ENCODE measurements around the gene CD109.
"Not testable (repeated sequence)": the region's sequence is repeated elsewhere in the genome, so short reads cannot be mapped to it uniquely, and the experiment has no call there.

CD109 gene

DNA sequence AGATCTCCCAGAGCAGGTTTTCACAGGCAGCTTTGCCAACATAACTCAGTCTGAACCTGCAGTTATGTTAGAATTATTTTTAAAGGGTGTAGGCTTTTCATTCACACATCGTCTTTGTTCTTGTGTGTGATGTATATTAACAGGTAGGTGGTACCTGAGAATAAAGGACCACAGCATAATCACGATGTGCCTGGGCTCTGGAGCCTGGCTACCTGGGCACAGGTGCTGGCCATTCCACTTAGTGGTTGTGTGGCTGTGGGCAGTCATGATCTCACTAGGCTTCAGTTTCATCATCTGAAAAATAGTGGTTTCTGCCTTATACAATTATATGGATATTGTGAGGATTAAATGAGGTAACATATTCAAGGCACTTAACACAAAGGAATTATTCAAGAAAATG lies 6.4 kb downstream of the CD109 start:
- DNase-seq (ENCODE audit: low spot score): no peak
- Mint-ChIP-seq H3K27me3 (ENCODE audit: low read depth) (no peaks in the 10 kb centered on the region), H3K36me3 (ENCODE audit: low read depth) (peaks cover 46% of the 10 kb centered on the region), H3K4me1 (ENCODE audit: low read depth) (peaks cover 32% of the 10 kb centered on the region), H3K9me3 (no peaks in the 10 kb centered on the region), H3K4me3 (no peak overlapping the region), H3K27ac (no peak overlapping the region)

DNA sequence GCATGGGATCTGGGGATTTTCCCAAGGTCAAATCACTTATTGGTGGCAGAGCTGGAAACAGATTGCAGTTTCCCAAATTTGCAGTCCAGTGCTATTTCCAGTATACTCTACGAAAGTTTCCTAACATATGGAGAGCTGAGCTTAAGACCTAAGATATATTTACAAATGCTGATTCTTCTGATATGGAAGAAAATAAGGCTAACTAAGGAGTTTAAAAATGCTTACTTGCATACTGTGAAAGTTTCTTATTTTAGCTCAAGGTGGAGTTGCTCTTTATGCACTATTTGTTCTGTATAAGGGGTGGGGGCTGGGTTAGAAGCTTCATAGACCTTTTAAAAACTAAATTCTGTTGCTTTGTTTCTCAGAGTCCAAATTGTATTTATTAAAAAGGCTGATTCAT lies 7.5 kb downstream of the CD109 start:
- no peaks in the 10 kb centered on the region for H3K9me3 Mint-ChIP-seq
- H3K36me3 Mint-ChIP-seq (ENCODE audit: low read depth): peaks cover 42% of the 10 kb centered on the region
- H3K27ac Mint-ChIP-seq: no peak overlapping the region
- DNase-seq (ENCODE audit: low spot score): no peak
- H3K4me1 Mint-ChIP-seq (ENCODE audit: low read depth): peaks cover 25% of the 10 kb centered on the region
- H3K4me3 Mint-ChIP-seq: no peak overlapping the region
- H3K27me3 Mint-ChIP-seq (ENCODE audit: low read depth): no peaks in the 10 kb centered on the region

DNA sequence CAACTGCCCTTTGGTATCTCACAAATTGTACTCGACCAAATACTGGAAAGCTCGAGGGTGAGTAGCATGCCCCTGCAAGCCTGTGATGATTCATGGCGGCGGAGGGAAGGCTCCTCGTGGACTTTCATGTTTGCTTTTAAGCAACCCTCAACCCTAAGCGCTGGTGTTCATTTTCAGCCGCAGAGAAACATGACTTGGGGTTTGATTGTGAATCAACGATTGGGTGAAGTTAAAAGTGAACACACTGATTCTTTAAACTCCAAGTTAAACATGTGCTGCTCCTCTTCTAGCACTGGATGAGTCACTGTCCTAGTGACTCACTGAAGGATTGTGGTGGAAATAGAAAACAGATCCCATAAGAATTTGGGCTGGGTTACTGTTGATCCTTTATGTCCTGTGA lies 8.3 kb downstream of the CD109 start:
- no peaks in the 10 kb centered on the region for H3K27me3 Mint-ChIP-seq (ENCODE audit: low read depth)
- peak overlapping the region; percentile 8 for H3K4me3 Mint-ChIP-seq

DNA sequence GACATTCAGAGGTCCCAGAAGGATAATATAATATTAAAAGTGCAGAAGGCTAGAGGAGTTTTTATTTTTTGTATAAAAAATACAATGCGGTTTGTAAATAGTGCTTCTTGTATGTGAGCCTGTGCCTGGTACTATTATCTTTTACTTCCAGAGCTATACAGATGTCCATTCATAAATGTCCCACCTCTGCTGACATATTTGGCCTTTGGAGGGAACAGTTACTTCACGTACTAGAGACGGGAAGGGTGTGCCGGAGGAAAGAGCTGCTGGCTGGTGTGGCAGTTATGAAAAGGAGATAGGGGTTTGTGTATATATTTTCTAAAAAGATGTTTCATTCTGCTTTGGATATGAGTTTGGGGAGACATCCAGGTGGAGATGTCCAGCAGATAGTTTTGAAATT lies 8.8 kb downstream of the CD109 start:
- Mint-ChIP-seq H3K27ac (no peak overlapping the region), H3K9me3 (no peaks in the 10 kb centered on the region), H3K4me1 (ENCODE audit: low read depth) (peaks cover 16% of the 10 kb centered on the region), H3K4me3 (no peak overlapping the region), H3K27me3 (ENCODE audit: low read depth) (no peaks in the 10 kb centered on the region), H3K36me3 (ENCODE audit: low read depth) (peaks cover 38% of the 10 kb centered on the region)
- DNase-seq (ENCODE audit: low spot score): no peak

More for the DNA sequence above, 8.3 kb downstream of the CD109 start:
- H3K27ac Mint-ChIP-seq: no peak overlapping the region
- DNase-seq (ENCODE audit: low spot score): peak; percentile 77
- peaks cover 21% of the 10 kb centered on the region for H3K4me1 Mint-ChIP-seq (ENCODE audit: low read depth)
- peaks cover 40% of the 10 kb centered on the region for H3K36me3 Mint-ChIP-seq (ENCODE audit: low read depth)
- H3K9me3 Mint-ChIP-seq: no peaks in the 10 kb centered on the region

DNA sequence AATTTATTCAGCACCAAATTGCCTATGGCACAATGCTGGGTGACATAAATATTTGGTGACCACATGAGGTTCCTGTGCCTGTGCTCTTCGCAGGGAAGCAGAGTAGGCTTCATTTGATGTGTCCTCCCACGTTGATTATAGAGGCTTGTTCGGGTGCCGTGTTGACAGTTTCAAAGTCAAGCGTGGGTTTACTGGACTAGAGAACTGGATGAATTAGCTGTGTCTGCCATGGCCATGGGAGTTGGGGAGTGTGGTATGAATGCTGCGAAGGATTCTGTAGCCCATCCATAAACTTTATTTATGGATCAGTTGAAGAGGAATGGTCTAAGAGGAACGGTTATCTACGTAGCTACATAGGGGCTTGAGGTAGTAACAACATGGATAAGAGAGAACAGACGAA lies 11.0 kb downstream of the CD109 start:
- H3K4me1 Mint-ChIP-seq (ENCODE audit: low read depth): peaks cover 6% of the 10 kb centered on the region
- no peaks in the 10 kb centered on the region for H3K9me3 Mint-ChIP-seq
- no peak overlapping the region for H3K4me3 Mint-ChIP-seq
- no peak for DNase-seq (ENCODE audit: low spot score)
- H3K27ac Mint-ChIP-seq: no peak overlapping the region
- H3K27me3 Mint-ChIP-seq (ENCODE audit: low read depth): no peaks in the 10 kb centered on the region
- peaks cover 35% of the 10 kb centered on the region for H3K36me3 Mint-ChIP-seq (ENCODE audit: low read depth)

DNA sequence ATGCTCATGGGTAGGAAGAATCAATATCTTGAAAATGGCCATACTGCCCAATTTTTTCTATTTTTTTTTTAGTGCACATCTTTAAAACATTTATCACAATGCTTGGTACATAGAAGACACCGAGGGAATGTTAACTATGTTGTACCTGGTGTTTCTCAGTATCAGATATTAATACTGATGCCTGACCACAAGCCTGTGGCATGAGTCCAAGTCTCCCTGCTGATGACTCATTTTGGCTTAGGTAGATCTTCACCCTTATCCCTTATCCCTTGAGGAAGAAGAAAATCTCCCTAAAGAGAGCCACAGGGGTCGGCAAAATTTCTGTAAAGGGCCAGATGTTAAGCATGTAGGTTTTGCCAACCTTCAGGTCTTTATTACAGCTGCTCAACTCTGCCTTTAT lies 14.5 kb downstream of the CD109 start:
- Mint-ChIP-seq H3K4me3 (no peak overlapping the region), H3K27me3 (ENCODE audit: low read depth) (no peaks in the 10 kb centered on the region), H3K4me1 (ENCODE audit: low read depth) (peaks cover 19% of the 10 kb centered on the region), H3K27ac (no peak overlapping the region), H3K36me3 (ENCODE audit: low read depth) (peaks cover 28% of the 10 kb centered on the region), H3K9me3 (no peaks in the 10 kb centered on the region)
- DNase-seq (ENCODE audit: low spot score): no peak

DNA sequence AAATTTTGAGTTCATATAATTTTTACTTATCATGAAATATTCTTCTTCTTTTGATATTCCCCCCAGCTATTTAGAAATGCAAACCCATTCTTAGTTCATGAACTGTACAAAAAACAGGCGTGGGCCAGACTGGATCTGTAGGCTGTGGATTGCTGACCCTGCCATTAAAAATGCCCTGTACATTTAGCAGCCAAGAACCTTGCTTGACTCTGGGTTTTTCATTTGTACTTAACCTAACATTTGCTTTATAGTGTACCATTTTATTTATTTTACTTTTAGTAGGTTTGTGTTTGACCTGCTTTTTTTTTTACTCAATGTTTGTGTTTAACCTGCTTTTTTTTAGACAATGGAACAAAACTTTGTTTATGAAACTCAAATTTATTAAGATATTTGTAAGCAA lies 14.9 kb downstream of the CD109 start:
- Mint-ChIP-seq H3K27me3 (ENCODE audit: low read depth) (no peaks in the 10 kb centered on the region), H3K9me3 (no peaks in the 10 kb centered on the region), H3K4me3 (no peak overlapping the region), H3K36me3 (ENCODE audit: low read depth) (peaks cover 30% of the 10 kb centered on the region), H3K27ac (no peak overlapping the region), H3K4me1 (ENCODE audit: low read depth) (peaks cover 19% of the 10 kb centered on the region)
- DNase-seq (ENCODE audit: low spot score): no peak

DNA sequence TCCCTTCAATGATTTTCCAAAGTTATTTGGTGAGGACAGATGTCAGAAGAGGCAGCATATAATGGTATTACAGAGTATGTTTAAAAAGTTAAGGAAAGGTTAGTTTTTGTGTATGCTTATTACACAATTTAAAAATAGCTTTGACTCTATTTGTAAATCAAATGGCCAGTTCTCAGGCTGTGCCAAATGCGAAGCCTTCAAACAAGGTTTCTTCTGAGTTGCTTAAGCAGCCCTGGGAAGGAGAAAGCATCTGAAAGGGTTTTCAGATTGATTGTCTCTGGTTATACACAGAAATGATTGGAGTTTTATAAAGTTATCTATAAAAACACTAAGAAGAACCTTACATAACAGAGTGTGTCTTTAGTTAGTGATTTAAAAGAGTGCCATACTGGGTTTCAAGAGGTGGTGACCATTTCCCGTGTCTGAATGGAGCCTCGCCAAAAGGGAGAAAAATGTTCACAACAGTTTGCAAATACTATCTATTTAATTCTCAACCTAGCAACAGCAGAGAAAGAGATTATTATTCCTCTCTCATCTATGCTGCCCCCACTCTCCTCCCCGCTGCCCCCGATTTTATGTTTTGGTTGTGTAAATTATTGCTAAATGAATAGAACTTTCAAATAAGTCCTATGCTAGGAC lies 16.7 kb downstream of the CD109 start:
- H3K4me1 Mint-ChIP-seq (ENCODE audit: low read depth): peaks cover 26% of the 10 kb centered on the region
- no peak overlapping the region for H3K27ac Mint-ChIP-seq
- no peaks in the 10 kb centered on the region for H3K9me3 Mint-ChIP-seq
- DNase-seq (ENCODE audit: low spot score): no peak
- H3K27me3 Mint-ChIP-seq (ENCODE audit: low read depth): no peaks in the 10 kb centered on the region
- H3K4me3 Mint-ChIP-seq: no peak overlapping the region
- H3K36me3 Mint-ChIP-seq (ENCODE audit: low read depth): peaks cover 39% of the 10 kb centered on the region

DNA sequence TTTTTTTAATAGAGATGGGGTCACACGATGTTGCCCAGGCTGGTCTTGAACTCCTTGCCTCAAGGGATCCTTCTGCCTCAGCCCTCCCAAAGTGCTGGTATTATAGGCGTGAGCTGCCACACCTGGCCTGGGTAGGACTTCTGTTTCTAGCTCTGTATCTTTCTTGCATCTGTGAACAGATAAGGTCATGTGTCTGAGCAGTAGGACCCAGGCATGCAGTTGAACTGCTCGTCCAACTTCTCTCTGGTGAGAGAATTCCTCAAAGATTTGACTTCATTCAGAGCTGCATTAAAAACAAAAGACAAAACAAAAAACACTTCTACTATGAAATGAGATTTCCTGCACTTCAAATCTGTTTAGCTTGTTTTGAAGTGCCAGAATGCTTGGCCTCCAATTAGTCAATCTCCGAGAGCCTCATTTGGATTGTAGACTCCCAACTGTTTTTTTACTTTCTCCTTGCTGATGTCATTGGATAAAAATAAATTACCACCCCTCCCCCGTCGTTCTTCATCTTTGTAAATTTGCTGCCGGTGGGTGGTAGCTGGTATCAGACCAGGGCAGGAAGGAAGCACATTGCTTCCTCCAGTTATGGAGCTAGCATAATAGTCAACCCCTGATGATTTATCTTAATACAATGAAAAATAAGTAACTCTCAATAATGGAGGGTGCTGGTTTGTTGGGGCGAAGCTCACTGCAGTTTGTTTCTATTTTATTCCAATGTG lies 17.6 kb downstream of the CD109 start:
- Mint-ChIP-seq H3K9me3 (no peaks in the 10 kb centered on the region), H3K27me3 (ENCODE audit: low read depth) (no peaks in the 10 kb centered on the region), H3K27ac (no peak overlapping the region), H3K4me1 (ENCODE audit: low read depth) (peaks cover 32% of the 10 kb centered on the region), H3K4me3 (peak overlapping the region; percentile 2), H3K36me3 (ENCODE audit: low read depth) (peaks cover 36% of the 10 kb centered on the region)
- no peak for DNase-seq (ENCODE audit: low spot score)

DNA sequence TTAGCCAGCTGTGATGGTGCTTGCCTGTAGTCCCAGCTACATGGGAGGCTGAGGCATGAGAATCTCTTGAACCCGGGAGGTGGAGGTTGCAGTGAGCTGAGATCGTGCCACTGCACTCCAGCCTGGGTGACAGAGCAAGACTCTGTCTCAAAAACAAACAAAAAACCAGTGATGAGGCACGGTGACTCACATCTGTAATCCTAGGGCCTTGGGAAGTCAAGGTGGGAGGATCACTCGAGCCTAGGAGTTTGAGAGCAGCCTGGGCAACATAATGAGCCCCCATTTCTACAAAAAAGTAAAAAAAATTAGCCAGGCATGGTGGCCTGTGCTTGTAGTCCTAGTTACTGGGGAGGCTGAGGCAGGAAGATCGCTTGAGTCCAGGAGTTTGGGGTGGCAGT lies 19.1 kb downstream of the CD109 start:
- H3K4me3 Mint-ChIP-seq; H3K9me3 Mint-ChIP-seq; DNase-seq (ENCODE audit: low spot score); H3K27ac Mint-ChIP-seq; H3K27me3 Mint-ChIP-seq (ENCODE audit: low read depth): not testable (repeated sequence)
- Mint-ChIP-seq H3K4me1 (ENCODE audit: low read depth) (peaks cover 37% of the 10 kb centered on the region), H3K36me3 (ENCODE audit: low read depth) (peaks cover 32% of the 10 kb centered on the region)

DNA sequence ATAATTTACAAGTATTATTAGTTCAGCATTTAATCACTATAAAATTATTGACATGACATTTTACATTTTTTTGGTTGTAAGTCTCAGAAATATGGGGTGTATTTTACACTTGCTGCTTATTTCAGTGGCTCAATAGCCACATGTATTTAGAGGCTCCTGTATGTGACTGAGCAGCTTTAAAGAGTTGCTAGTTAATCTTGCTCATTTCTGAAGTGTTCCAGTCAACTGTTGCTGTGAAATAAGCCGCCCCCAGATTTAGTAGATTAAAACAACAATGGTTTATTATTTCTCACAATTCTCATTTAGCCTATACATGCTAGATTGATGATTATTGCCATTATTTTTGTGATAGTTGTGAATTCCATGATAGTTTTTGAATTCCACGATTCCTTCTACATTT lies 23.0 kb downstream of the CD109 start:
- Mint-ChIP-seq H3K27ac (no peak overlapping the region), H3K9me3 (no peaks in the 10 kb centered on the region), H3K4me1 (ENCODE audit: low read depth) (peaks cover 44% of the 10 kb centered on the region), H3K4me3 (no peak overlapping the region), H3K36me3 (ENCODE audit: low read depth) (peaks cover 36% of the 10 kb centered on the region), H3K27me3 (ENCODE audit: low read depth) (no peaks in the 10 kb centered on the region)
- DNase-seq (ENCODE audit: low spot score): no peak

DNA sequence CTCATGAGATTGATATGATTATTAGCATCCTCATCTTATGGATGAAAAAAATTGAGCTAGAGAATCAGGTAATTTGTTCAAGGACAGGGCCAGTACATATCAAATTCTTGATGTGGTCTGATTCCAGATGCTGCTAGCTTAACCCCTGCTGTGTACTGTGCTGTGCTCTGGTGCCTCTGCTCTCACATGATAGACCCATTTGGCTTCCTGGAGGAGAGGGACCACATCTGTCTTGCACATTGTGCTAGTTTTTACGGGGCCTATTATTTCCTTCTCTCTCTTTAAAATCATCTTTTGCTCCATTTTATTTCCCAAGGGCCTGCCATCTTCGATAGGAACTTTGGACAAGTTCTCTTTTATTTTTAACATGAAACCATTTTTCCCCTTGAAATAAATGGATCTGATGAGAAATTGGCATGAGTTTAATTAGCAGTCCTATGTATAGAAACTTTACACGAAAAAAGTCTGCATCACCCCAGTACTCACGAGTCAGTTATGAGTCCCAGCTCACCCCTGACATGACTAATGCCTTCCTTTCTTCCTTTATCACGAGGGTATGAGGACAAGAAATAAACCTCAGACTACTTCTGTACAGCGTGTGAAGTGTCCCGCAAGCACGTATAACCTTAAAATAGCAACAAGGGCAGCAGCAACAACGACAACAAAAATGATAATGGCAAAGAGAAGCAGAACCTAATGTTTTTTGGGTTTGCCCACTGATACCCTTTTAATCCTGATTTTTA lies 26.5 kb downstream of the CD109 start:
- Mint-ChIP-seq H3K27me3 (ENCODE audit: low read depth) (no peaks in the 10 kb centered on the region), H3K4me3 (peak overlapping the region; percentile 52), H3K36me3 (ENCODE audit: low read depth) (peaks cover 29% of the 10 kb centered on the region)

DNA sequence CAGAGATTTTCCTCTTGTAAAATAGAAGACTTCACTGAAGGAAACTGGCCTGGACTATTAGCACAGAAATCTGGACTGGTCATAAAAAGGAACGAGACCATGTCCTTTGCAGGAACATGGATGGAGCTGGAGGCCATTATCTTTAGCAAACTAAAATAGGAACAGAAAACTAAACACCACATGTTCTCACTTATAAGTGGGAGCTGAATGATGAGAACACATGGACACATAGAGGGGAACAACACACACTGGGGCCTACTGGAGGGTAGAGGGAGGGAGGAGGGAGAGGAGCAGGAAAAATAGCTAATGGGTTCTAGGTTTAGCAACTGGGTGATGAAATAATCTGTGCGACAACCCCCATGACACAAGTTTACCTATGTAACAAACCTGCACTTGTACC lies 27.5 kb downstream of the CD109 start:
- H3K4me3 Mint-ChIP-seq: not testable (repeated sequence)
- peak overlapping the region; percentile 70 for H3K27ac Mint-ChIP-seq

More for the DNA sequence above, 26.5 kb downstream of the CD109 start:
- H3K4me1 Mint-ChIP-seq (ENCODE audit: low read depth): peaks cover 41% of the 10 kb centered on the region
- H3K9me3 Mint-ChIP-seq: no peaks in the 10 kb centered on the region
- DNase-seq (ENCODE audit: low spot score): peak; percentile 60
- peak overlapping the region; percentile 83 for H3K27ac Mint-ChIP-seq

DNA sequence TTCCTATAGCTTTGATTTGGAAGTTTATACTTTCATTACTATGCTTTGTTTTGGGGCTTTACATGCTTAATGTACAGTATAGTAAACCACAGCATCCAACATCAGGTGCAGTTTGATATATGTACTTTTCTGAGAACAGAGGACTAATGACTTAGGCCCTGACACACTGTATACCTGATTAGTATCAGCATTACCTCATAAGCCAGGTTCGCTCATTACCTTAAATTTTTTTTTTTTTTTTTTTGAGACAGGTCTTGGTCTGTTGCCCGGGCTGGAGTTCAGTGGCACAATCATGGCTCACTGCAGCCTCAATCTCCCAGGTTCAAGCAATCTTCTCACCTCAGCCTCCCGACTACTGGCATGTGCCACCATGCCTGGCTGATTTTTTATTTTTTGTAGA lies 28.4 kb downstream of the CD109 start:
- no peak for DNase-seq (ENCODE audit: low spot score)
- Mint-ChIP-seq H3K27ac (no peak overlapping the region), H3K4me3 (no peak overlapping the region), H3K36me3 (ENCODE audit: low read depth) (peaks cover 31% of the 10 kb centered on the region), H3K9me3 (no peaks in the 10 kb centered on the region), H3K4me1 (ENCODE audit: low read depth) (peaks cover 41% of the 10 kb centered on the region), H3K27me3 (ENCODE audit: low read depth) (no peaks in the 10 kb centered on the region)

More for the DNA sequence above, 27.5 kb downstream of the CD109 start:
- not testable (repeated sequence) for H3K27me3 Mint-ChIP-seq (ENCODE audit: low read depth); DNase-seq (ENCODE audit: low spot score); H3K9me3 Mint-ChIP-seq
- H3K36me3 Mint-ChIP-seq (ENCODE audit: low read depth): peaks cover 29% of the 10 kb centered on the region
- H3K4me1 Mint-ChIP-seq (ENCODE audit: low read depth): peaks cover 39% of the 10 kb centered on the region
